HepG2 (cell line): ENCODE data around the gene KRTAP5-1. TPM values are rescaled to one million over a fixed set of nuclear protein-coding genes. Genes with fewer than 3 reads are reported as not detected.

Experiments
- ATAC-seq: fragments of 200-7000 bp; cut with Tn5 transposase; 3 replicates; pipeline ENCODE4 v1.9.1; 2020; ENCODE audit warnings: mild to moderate bottlenecking, moderate library complexity
- BruUV-seq: library from RNA; stranded (reverse); fragments of 400-500 nt; replicated peaks from 2 replicates; lab custom pipeline; 2021; lab: Mats Ljungman, UMichigan
- CTCF ChIA-PET: fragments of 300-600 bp; formaldehyde crosslinking; extraction: SDS; loops from one replicate; lab custom pipeline; 2021; ENCODE audit warnings: low total read pairs, inconsistent platforms, low intra/inter-chr PET ratio; lab: Yijun Ruan, JAX
- POLR2A ChIA-PET: fragments of 350-600 bp; sonication (Branson Sonifier 250); formaldehyde crosslinking; loops from one replicate; lab custom pipeline; 2020; ENCODE audit warnings: antibody characterized with exemption, inconsistent platforms; lab: Yijun Ruan, JAX
- DNase-seq: peaks from one replicate; pipeline ENCODE4 v3.0.0-alpha.2; 2015; ENCODE audit warnings: low spot score
- FAIRE-seq: peaks from 3 replicates; lab custom pipeline; 2011; peaks lifted over from hg19 to GRCh38; lab: Jason Lieb, UNC
- H2AFZ ChIP-seq: one replicate; pipeline ENCODE4 v1.6.1; 2011; ENCODE audit warnings: low read length, inconsistent platforms
- H3K27ac ChIP-seq: fragments of 300-600 bp; 3 replicates; pipeline ENCODE4 v1.8.0; 2011; ENCODE audit warnings: mixed run types, mild to moderate bottlenecking, mixed read lengths, low read length, inconsistent platforms; ENCODE audit not compliant: insufficient read depth; ENCODE audit errors: extremely low read length
- H3K27me3 ChIP-seq, 2 experiments: fragments of 200-600 bp in 1 of 2; 2 replicates in 1 of 2; 3 replicates in 1 of 2; pipeline versions ENCODE4 v1.6.0 to v1.8.0; 2011; ENCODE audit warnings: low read length in 2 of 2, mild to moderate bottlenecking in 2 of 2, moderate library complexity in 2 of 2, inconsistent platforms in 1 of 2; ENCODE audit not compliant: insufficient read depth in 2 of 2, control insufficient read depth in 1 of 2
- H3K36me3 ChIP-seq, 2 experiments: fragments of 200-600 bp in 1 of 2; replicated peaks in 1 of 2; 2 replicates in 1 of 2; 3 replicates in 1 of 2; pipeline versions ENCODE4 v1.5.1 to v1.8.0; 2011; ENCODE audit warnings: low read length in 2 of 2, inconsistent platforms in 1 of 2; ENCODE audit not compliant: insufficient read depth in 2 of 2, control insufficient read depth in 1 of 2
- H3K4me1 ChIP-seq: 2 replicates; pipeline ENCODE4 v1.5.1; 2012; ENCODE audit warnings: low read length, inconsistent platforms; ENCODE audit not compliant: insufficient read depth
- H3K4me2 ChIP-seq: 2 replicates; pipeline ENCODE4 v1.6.0; 2011; ENCODE audit warnings: low read depth, low read length, inconsistent platforms
- H3K4me3 ChIP-seq, 3 experiments: fragments of 200-600 bp in 1 of 3; sonication (generic), shearing (Covaris generic) in 1 of 3; replicated peaks in 1 of 3; 2 replicates each; pipeline ENCODE4 v1.5.1; 2011 to 2016; ENCODE audit warnings: low read length in 3 of 3, inconsistent platforms in 2 of 3, low read depth in 2 of 3, mild to moderate bottlenecking in 2 of 3, control low read depth in 1 of 3, mixed read lengths in 1 of 3; ENCODE audit not compliant: insufficient read depth in 1 of 3
- H3K79me2 ChIP-seq: one replicate; pipeline ENCODE4 v1.6.1; 2011; ENCODE audit warnings: low read length, inconsistent platforms; ENCODE audit not compliant: insufficient read depth
- H3K9ac ChIP-seq: 2 replicates; pipeline ENCODE4 v1.6.0; 2011; ENCODE audit warnings: mild to moderate bottlenecking, low read depth, low read length, inconsistent platforms; ENCODE audit not compliant: insufficient read depth
- H3K9me3 ChIP-seq: 2 replicates; pipeline ENCODE4 v1.5.1; 2012; ENCODE audit warnings: mild to moderate bottlenecking, low read length
- H4K20me1 ChIP-seq: 2 replicates; pipeline ENCODE4 v1.6.0; 2011; ENCODE audit warnings: inconsistent platforms, mild to moderate bottlenecking, low read length, moderate library complexity; ENCODE audit not compliant: insufficient read depth
- CHD4 ChIP-seq: fragments of 200-600 bp; sonication (generic); IDR thresholded peaks from 2 replicates; pipeline ENCODE4 v1.7.0; 2017; ENCODE audit warnings: mild to moderate bottlenecking, low read length, borderline replicate concordance
- RFX1 ChIP-seq: fragments of 450-650 bp; IDR thresholded peaks from 2 replicates; pipeline ENCODE4 v1.6.1; 2017
- ZBTB7A ChIP-seq: sonication (generic); formaldehyde crosslinking; IDR thresholded peaks from 2 replicates; pipeline ENCODE4 v1.8.0; 2022; ENCODE audit warnings: mild to moderate bottlenecking, missing genetic modification reagents
- ZNF20 ChIP-seq: sonication (generic); formaldehyde crosslinking; IDR thresholded peaks from 2 replicates; pipeline ENCODE4 v1.4.0; 2020; ENCODE audit warnings: mild to moderate bottlenecking, moderate library complexity, missing genetic modification reagents
- WGBS: methylation state at CpG from one replicate; pipeline ENCODE4 v1.1.6; 2017; ENCODE audit warnings: low lambda C conversion rate; 5-methylcytosine and 5-hydroxymethylcytosine counted together
- in situ Hi-C: cut with HindIII; loops from 2 replicates; pipeline ENCODE4 v1.10.0; 2017; ENCODE audit warnings: low pct_unique_long_range_greater_than_20kb; ENCODE audit not compliant: extremely low pct_ligation_motif_present
- intact Hi-C: fragments of 100-400 bp; cut with micrococcal nuclease; formaldehyde crosslinking; loops from one replicate; pipeline ENCODE4 v1.10.0; 2022; ENCODE audit not compliant: unreplicated experiment
- polyA plus RNA-seq, 8 experiments: library from polyadenylated mRNA; depleted of rRNA in 3 of 8; stranded (reverse) in 7 of 8; unstranded in 1 of 8; fragments of >200 nt; fragmentation: Illumina TruSeq in 4 of 8; extraction: Trizol in 4 of 8; gene quantifications; 2 replicates each; pipeline versions ENCODE4 v1.2.1 to v1.2.3, GENCODE V29; 2011 to 2016; ENCODE audit warnings: low read depth in 4 of 8, missing spikeins in 1 of 8, mixed read lengths in 1 of 8; ENCODE audit not compliant: insufficient read depth in 1 of 8
- total RNA-seq, 5 experiments: library from RNA; depleted of rRNA; stranded (reverse); fragments of >200 nt; fragmentation: Illumina TruSeq; extraction: Trizol; gene quantifications; 2 replicates each; pipeline ENCODE4 v1.2.3, GENCODE V29; 2016; ENCODE audit warnings: low read depth in 1 of 5
- TF ChIP-seq, protein P1 (sequence below): IDR thresholded peaks from 2 replicates; pipeline ENCODE4 v1.6.1; 2016
- TF ChIP-seq, protein P2 (sequence below): sonication (generic); formaldehyde crosslinking; IDR thresholded peaks from 2 replicates; pipeline ENCODE4 v1.4.0; 2020; ENCODE audit warnings: low read depth, missing genetic modification reagents
- TF ChIP-seq, protein P3 (sequence below): sonication (generic); formaldehyde crosslinking; conservative IDR thresholded peaks from 2 replicates; pipeline ENCODE4 v1.4.0; 2020; ENCODE audit warnings: mild to moderate bottlenecking, missing genetic modification reagents, moderate library complexity

KRTAP5-1 gene
- total and polyA plus RNA-seq, 2 of the 13 experiments (the other 11 are each of a cell fraction or from before 2014, with no cell fraction given): not detected

DNA sequence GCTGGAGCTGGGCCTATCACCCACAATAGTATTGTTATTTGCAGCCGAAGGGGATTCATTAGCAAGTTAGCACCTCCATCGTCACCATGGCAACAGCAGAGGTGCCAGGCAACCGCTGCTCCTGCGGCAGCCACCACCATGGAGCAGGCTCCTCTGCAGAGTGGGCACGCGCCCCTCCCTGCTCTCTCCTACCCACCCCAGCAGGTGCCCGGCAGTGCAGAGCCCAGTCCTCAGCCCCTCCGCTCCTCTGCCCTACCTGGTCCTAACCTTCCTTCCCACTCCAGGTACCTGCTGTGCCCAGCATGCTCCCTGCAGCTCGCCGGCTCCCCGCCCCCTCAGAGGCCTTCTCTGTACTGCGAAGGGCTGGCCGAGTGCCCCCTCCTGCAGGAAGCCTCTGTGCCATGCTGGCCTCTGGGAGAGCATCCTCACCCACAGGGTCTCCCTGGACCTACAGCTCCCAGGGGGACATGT lies 16.6 kb downstream of the KRTAP5-1 start:
- DNase-seq (no peak), FAIRE-seq (no peak), ATAC-seq (no peak)
- Histone ChIP-seq H3K4me1 (peaks cover 38% of the 10 kb centered on the region), H3K9me3 (no peaks in the 10 kb centered on the region), H3K9ac (no peak overlapping the region), H3K4me3 (no peak overlapping the region), H4K20me1 (peaks cover 35% of the 10 kb centered on the region; the same call in 1 of the 2 replicates), H3K36me3 (peaks cover 0 to 1% of the 10 kb centered on the region in 2 experiments; a peak in 1 of 5 replicates), H3K79me2 (no peaks in the 10 kb centered on the region), H3K4me2 (no peak overlapping the region), H3K27me3 (peaks cover 1 to 9% of the 10 kb centered on the region in 2 experiments; a peak in 3 of 5 replicates), H3K27ac (no peak overlapping the region), H2AFZ (no peak overlapping the region)
- intact Hi-C loops (no loop called here), in situ Hi-C loops (no loop called here)
- ChIA-PET CTCF (no interaction called here), POLR2A (no interaction called here)
- 85% methylated on average over 10 of the region's 13 CpGs for WGBS
- TF ChIP-seq ZNF20 (CRISPR knock-in tag) (no peak), ZBTB7A (CRISPR knock-in tag) (no peak), RFX1 (peak; percentile 39; the same call in 1 of the 2 replicates), CHD4 (no peak)
- TF ChIP-seq, protein P1, sequence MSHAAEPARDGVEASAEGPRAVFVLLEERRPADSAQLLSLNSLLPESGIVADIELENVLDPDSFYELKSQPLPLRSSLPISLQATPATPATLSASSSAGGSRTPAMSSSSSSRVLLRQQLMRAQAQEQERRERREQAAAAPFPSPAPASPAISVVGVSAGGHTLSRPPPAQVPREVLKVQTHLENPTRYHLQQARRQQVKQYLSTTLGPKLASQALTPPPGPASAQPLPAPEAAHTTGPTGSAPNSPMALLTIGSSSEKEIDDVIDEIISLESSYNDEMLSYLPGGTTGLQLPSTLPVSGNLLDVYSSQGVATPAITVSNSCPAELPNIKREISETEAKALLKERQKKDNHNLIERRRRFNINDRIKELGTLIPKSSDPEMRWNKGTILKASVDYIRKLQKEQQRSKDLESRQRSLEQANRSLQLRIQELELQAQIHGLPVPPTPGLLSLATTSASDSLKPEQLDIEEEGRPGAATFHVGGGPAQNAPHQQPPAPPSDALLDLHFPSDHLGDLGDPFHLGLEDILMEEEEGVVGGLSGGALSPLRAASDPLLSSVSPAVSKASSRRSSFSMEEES (CRISPR knock-in tag): no peak
- TF ChIP-seq, protein P2, sequence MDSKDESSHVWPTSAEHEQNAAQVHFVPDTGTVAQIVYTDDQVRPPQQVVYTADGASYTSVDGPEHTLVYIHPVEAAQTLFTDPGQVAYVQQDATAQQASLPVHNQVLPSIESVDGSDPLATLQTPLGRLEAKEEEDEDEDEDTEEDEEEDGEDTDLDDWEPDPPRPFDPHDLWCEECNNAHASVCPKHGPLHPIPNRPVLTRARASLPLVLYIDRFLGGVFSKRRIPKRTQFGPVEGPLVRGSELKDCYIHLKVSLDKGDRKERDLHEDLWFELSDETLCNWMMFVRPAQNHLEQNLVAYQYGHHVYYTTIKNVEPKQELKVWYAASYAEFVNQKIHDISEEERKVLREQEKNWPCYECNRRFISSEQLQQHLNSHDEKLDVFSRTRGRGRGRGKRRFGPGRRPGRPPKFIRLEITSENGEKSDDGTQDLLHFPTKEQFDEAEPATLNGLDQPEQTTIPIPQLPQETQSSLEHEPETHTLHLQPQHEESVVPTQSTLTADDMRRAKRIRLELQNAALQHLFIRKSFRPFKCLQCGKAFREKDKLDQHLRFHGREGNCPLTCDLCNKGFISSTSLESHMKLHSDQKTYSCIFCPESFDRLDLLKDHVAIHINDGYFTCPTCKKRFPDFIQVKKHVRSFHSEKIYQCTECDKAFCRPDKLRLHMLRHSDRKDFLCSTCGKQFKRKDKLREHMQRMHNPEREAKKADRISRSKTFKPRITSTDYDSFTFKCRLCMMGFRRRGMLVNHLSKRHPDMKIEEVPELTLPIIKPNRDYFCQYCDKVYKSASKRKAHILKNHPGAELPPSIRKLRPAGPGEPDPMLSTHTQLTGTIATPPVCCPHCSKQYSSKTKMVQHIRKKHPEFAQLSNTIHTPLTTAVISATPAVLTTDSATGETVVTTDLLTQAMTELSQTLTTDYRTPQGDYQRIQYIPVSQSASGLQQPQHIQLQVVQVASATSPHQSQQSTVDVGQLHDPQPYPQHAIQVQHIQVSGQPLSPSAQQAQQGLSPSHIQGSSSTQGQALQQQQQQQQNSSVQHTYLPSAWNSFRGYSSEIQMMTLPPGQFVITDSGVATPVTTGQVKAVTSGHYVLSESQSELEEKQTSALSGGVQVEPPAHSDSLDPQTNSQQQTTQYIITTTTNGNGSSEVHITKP (CRISPR knock-in tag): no peak
- TF ChIP-seq, protein P3, sequence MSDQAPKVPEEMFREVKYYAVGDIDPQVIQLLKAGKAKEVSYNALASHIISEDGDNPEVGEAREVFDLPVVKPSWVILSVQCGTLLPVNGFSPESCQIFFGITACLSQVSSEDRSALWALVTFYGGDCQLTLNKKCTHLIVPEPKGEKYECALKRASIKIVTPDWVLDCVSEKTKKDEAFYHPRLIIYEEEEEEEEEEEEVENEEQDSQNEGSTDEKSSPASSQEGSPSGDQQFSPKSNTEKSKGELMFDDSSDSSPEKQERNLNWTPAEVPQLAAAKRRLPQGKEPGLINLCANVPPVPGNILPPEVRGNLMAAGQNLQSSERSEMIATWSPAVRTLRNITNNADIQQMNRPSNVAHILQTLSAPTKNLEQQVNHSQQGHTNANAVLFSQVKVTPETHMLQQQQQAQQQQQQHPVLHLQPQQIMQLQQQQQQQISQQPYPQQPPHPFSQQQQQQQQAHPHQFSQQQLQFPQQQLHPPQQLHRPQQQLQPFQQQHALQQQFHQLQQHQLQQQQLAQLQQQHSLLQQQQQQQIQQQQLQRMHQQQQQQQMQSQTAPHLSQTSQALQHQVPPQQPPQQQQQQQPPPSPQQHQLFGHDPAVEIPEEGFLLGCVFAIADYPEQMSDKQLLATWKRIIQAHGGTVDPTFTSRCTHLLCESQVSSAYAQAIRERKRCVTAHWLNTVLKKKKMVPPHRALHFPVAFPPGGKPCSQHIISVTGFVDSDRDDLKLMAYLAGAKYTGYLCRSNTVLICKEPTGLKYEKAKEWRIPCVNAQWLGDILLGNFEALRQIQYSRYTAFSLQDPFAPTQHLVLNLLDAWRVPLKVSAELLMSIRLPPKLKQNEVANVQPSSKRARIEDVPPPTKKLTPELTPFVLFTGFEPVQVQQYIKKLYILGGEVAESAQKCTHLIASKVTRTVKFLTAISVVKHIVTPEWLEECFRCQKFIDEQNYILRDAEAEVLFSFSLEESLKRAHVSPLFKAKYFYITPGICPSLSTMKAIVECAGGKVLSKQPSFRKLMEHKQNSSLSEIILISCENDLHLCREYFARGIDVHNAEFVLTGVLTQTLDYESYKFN: no peak
- no TSS peak for BruUV-seq
